ENCODE results near the gene HACD1.

DNA sequence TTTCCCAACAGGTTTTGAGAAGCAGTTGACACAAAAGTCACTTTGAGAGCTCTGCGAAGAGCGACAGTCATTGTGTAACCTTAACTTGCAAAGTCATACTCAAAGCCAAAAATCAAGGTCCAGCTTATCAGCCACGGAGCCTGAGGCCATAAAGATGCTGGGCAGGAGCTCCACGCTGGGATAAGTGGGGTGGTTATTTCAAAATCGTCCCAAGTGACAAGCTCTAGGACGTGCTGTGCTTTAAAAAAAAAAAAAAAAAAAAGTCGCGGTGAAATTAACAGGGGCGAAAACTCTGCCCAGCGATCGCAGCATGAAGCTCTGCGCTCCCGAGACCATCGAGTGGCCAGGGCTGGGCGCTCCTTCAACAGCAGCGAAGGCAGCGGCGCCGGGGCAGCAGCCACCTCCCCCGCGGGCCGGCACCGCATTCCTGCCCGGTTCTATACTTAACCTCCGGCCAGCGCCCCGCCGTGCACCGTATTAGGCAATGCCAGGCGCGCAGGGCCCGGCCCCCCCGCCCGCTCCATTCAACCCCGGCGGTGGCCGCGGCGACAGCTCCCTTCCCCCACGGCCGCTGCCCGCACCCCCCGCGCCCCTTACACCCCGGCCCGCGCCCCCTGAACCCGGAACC lies 657 bp downstream of the HACD1 start:
- TF ChIP-seq, protein P1, sequence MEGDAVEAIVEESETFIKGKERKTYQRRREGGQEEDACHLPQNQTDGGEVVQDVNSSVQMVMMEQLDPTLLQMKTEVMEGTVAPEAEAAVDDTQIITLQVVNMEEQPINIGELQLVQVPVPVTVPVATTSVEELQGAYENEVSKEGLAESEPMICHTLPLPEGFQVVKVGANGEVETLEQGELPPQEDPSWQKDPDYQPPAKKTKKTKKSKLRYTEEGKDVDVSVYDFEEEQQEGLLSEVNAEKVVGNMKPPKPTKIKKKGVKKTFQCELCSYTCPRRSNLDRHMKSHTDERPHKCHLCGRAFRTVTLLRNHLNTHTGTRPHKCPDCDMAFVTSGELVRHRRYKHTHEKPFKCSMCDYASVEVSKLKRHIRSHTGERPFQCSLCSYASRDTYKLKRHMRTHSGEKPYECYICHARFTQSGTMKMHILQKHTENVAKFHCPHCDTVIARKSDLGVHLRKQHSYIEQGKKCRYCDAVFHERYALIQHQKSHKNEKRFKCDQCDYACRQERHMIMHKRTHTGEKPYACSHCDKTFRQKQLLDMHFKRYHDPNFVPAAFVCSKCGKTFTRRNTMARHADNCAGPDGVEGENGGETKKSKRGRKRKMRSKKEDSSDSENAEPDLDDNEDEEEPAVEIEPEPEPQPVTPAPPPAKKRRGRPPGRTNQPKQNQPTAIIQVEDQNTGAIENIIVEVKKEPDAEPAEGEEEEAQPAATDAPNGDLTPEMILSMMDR (IDR thresholded peaks at IDR 0.05), result no peak
- no peak for TF ChIP-seq POLR2A (IDR thresholded peaks at IDR 0.05)
- no peak for TF ChIP-seq EP300 (IDR thresholded peaks at IDR 0.05)
